K562 (cell line): ENCODE results near the gene ZDHHC24. TPM values are rescaled to one million over a fixed set of nuclear protein-coding genes. Genes with fewer than 3 reads are reported as not detected.
"Not testable (repeated sequence)": the region's sequence is repeated elsewhere in the genome, so short reads cannot be mapped to it uniquely, and the experiment has no call there.

Experiments used
- ATAC-seq: fragments of 200-7000 bp; cut with Tn5 transposase; 3 replicates; pipeline ENCODE4 v1.9.1; 2020; ENCODE audit warnings: moderate library complexity
- BruUV-seq: library from RNA; stranded (reverse); fragments of 400-500 nt; replicated peaks from 2 replicates; lab custom pipeline; 2021; lab: Mats Ljungman, UMichigan
- CTCF ChIA-PET: fragments of 300-600 bp; formaldehyde crosslinking; extraction: SDS; loops from one replicate; lab custom pipeline; 2021; ENCODE audit warnings: low intra/inter-chr PET ratio; lab: Yijun Ruan, JAX
- POLR2A ChIA-PET: fragments of 300-600, 350-650 bp; sonication (Branson Sonifier 250); formaldehyde crosslinking; extraction: SDS; loops from one replicate; lab custom pipeline; 2021; ENCODE audit warnings: antibody characterized with exemption, inconsistent platforms; lab: Yijun Ruan, JAX
- DNase-seq, 4 experiments: peaks; one replicate each; pipeline versions ENCODE4 v3.0.0 to v3.0.0-alpha.2; 2011 to 2018; ENCODE audit warnings: low spot score in 3 of 4, mixed read lengths in 3 of 4; ENCODE audit errors: extremely low read depth in 1 of 4
- FAIRE-seq: peaks from 2 replicates; lab custom pipeline; 2011; peaks lifted over from hg19 to GRCh38; lab: Jason Lieb, UNC
- H2AFZ ChIP-seq: 2 replicates; pipeline ENCODE4 v1.6.0; 2011; ENCODE audit warnings: low read depth, low read length, control low read depth, inconsistent platforms
- H3K27ac ChIP-seq: fragments of 200-600 bp; 3 replicates; pipeline ENCODE4 v1.8.0; 2011; ENCODE audit warnings: low read depth, mild to moderate bottlenecking, control low read depth, inconsistent platforms, low read length, moderate library complexity, mixed read lengths; ENCODE audit errors: extremely low read depth
- H3K27me3 ChIP-seq, 2 experiments: fragments of 300-600 bp in 1 of 2; 2 replicates in 1 of 2; 3 replicates in 1 of 2; pipeline versions ENCODE4 v1.6.0 to v1.8.0; 2011; ENCODE audit warnings: inconsistent platforms in 2 of 2, low read length in 2 of 2, mild to moderate bottlenecking in 1 of 2, mixed read lengths in 1 of 2, moderate library complexity in 1 of 2; ENCODE audit not compliant: control insufficient read depth in 2 of 2, insufficient read depth in 2 of 2
- H3K36me3 ChIP-seq: fragments of 300-600 bp; 3 replicates; pipeline ENCODE4 v1.8.0; 2011; ENCODE audit warnings: mild to moderate bottlenecking, low read length, inconsistent platforms; ENCODE audit not compliant: control insufficient read depth, insufficient read depth
- H3K4me1 ChIP-seq, 2 experiments: fragments of 200-600 bp in 1 of 2; replicated peaks in 1 of 2; 2 replicates in 1 of 2; 3 replicates in 1 of 2; pipeline versions ENCODE4 v1.5.1 to v1.8.0; 2011; ENCODE audit warnings: inconsistent platforms in 2 of 2, low read length in 2 of 2, mild to moderate bottlenecking in 1 of 2, mixed read lengths in 1 of 2, moderate library complexity in 1 of 2; ENCODE audit not compliant: control insufficient read depth in 2 of 2, insufficient read depth in 2 of 2
- H3K4me2 ChIP-seq: 2 replicates; pipeline ENCODE4 v1.6.1; 2011; ENCODE audit warnings: low read length, control low read depth, inconsistent platforms, mixed read lengths; ENCODE audit not compliant: insufficient read depth
- H3K4me3 ChIP-seq: fragments of 200-600 bp; sonication (generic), shearing (Covaris generic); 2 replicates; pipeline ENCODE4 v1.5.1; 2016; ENCODE audit warnings: control low read depth, inconsistent platforms
- H3K79me2 ChIP-seq: fragments of 200-600 bp; 3 replicates; pipeline ENCODE4 v1.8.0; 2011; ENCODE audit warnings: low read length, inconsistent platforms; ENCODE audit not compliant: control insufficient read depth, insufficient read depth
- H3K9ac ChIP-seq, 2 experiments: 2 replicates each; pipeline versions ENCODE4 v1.6.0 to v1.6.1; 2011; ENCODE audit warnings: low read depth in 2 of 2, low read length in 2 of 2, control low read depth in 1 of 2, inconsistent platforms in 1 of 2, mild to moderate bottlenecking in 1 of 2, mixed read lengths in 1 of 2; ENCODE audit not compliant: insufficient read depth in 1 of 2
- H3K9me1 ChIP-seq: one replicate; pipeline ENCODE4 v1.6.0; 2011; ENCODE audit warnings: inconsistent platforms, mild to moderate bottlenecking, low read length, moderate library complexity; ENCODE audit not compliant: control insufficient read depth, insufficient read depth
- H3K9me3 ChIP-seq: replicated peaks from 2 replicates; pipeline ENCODE4 v1.5.1; 2011; ENCODE audit warnings: low read depth, low read length, inconsistent platforms; ENCODE audit not compliant: control insufficient read depth, insufficient read depth
- H4K20me1 ChIP-seq: replicated peaks from 2 replicates; pipeline ENCODE4 v1.6.1; 2011; ENCODE audit warnings: low read length, inconsistent platforms, mixed read lengths; ENCODE audit not compliant: control insufficient read depth, insufficient read depth
- ESRRA ChIP-seq: fragments of 450-650 bp; IDR thresholded peaks from 2 replicates; pipeline ENCODE4 v1.6.1; 2014; ENCODE audit warnings: low read depth, mild to moderate bottlenecking, moderate library complexity, borderline replicate concordance
- KDM4B ChIP-seq, 2 experiments: fragments of 450-650 bp in 1 of 2; sonication (generic) in 1 of 2; IDR thresholded peaks; 2 replicates each; pipeline ENCODE4 v1.6.1; 2016 to 2017; ENCODE audit warnings: borderline replicate concordance in 2 of 2, antibody characterized with exemption in 1 of 2, low read depth in 1 of 2, mild to moderate bottlenecking in 1 of 2
- MTA2 ChIP-seq: fragments of 450-650 bp; IDR thresholded peaks from 2 replicates; pipeline ENCODE4 v1.6.1; 2016; ENCODE audit warnings: low read depth
- PHF20 ChIP-seq: fragments of 450-650 bp; IDR thresholded peaks from 2 replicates; pipeline ENCODE4 v1.6.1; 2018; ENCODE audit not compliant: partially characterized antibody
- ZNF143 ChIP-seq: sonication (generic); formaldehyde crosslinking; IDR thresholded peaks from 2 replicates; pipeline ENCODE4 v1.9.0; 2022; ENCODE audit warnings: mild to moderate bottlenecking, missing genetic modification reagents
- WGBS: fragments of 100-300 bp; shearing (Covaris generic); methylation state at CpG from one replicate; pipeline ENCODE4 v1.1.6; 2016; ENCODE audit warnings: low coverage, mixed read lengths; ENCODE audit not compliant: insufficient coverage; ENCODE audit errors: missing lambda C conversion rate; 5-methylcytosine and 5-hydroxymethylcytosine counted together
- in situ Hi-C: fragments of 300-500 bp; cut with MboI; formaldehyde crosslinking; loops from 4 replicates; pipeline ENCODE4 v1.15.0; 2018; ENCODE audit warnings: inconsistent platforms, mixed read lengths
- intact Hi-C: fragments of 100-400 bp; cut with micrococcal nuclease; formaldehyde crosslinking; loops from 2 replicates; pipeline ENCODE4 v1.14.2; 2022
- polyA plus RNA-seq, 8 experiments: library from polyadenylated mRNA; depleted of rRNA in 4 of 8; stranded (reverse) in 5 of 8; unstranded in 3 of 8; fragments of >200 nt; fragmentation: Nextera tagmentation in 2 of 8; fragmentation: Illumina TruSeq in 1 of 8; extraction: Ambion mirVana in 2 of 8; extraction: Trizol in 1 of 8; gene quantifications; 2 replicates each; pipeline versions ENCODE4 v1.2.1 to v1.2.3, GENCODE V29; 2011 to 2014; ENCODE audit warnings: inconsistent platforms in 1 of 8, missing spikeins in 1 of 8
- total RNA-seq, 7 experiments: library from RNA; depleted of rRNA in 6 of 7; stranded (reverse); fragments of >200 nt in 6 of 7; fragmentation: Illumina TruSeq in 2 of 7; extraction: Trizol in 2 of 7; gene quantifications; 2 replicates each; pipeline versions ENCODE4 v1.2.1 to v1.2.3, GENCODE V29; 2011 to 2021; ENCODE audit warnings: low replicate concordance in 1 of 7
- TF ChIP-seq, protein P1 (sequence below), 2 experiments: fragments of 450-650 bp; IDR thresholded peaks; 2 replicates each; pipeline ENCODE4 v1.6.1; 2016; ENCODE audit warnings: mild to moderate bottlenecking in 2 of 2, borderline replicate concordance in 1 of 2, low read depth in 1 of 2, moderate library complexity in 1 of 2

Gene ZDHHC24
- total and polyA plus RNA-seq, 9 of the 15 experiments (the other 6 are each of a cell fraction or from before 2014, with no cell fraction given), result 0.45 to 11.2 (median 2.7) TPM

DNA sequence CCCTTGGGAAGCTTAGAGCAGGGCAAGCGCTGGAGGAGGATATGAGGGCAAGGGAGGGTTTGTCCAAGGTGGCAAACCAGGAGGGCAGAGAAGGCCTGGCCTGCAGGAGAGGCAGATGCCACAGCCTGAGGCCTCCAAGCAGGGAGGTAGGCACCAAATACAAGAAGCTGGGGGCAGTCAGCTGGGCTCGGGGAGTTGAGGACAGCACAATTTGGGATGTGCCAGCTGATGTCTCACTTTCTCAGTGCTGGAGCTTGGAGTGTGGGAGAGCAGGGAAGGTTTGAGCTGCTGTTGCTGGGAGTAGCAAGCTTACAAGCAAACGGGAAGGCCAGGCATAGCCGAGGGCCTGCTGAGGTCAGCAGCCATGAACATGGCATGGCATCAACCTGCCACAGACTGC lies 4.0 kb downstream of the ZDHHC24 start (continued):
- TF ChIP-seq, protein P1, sequence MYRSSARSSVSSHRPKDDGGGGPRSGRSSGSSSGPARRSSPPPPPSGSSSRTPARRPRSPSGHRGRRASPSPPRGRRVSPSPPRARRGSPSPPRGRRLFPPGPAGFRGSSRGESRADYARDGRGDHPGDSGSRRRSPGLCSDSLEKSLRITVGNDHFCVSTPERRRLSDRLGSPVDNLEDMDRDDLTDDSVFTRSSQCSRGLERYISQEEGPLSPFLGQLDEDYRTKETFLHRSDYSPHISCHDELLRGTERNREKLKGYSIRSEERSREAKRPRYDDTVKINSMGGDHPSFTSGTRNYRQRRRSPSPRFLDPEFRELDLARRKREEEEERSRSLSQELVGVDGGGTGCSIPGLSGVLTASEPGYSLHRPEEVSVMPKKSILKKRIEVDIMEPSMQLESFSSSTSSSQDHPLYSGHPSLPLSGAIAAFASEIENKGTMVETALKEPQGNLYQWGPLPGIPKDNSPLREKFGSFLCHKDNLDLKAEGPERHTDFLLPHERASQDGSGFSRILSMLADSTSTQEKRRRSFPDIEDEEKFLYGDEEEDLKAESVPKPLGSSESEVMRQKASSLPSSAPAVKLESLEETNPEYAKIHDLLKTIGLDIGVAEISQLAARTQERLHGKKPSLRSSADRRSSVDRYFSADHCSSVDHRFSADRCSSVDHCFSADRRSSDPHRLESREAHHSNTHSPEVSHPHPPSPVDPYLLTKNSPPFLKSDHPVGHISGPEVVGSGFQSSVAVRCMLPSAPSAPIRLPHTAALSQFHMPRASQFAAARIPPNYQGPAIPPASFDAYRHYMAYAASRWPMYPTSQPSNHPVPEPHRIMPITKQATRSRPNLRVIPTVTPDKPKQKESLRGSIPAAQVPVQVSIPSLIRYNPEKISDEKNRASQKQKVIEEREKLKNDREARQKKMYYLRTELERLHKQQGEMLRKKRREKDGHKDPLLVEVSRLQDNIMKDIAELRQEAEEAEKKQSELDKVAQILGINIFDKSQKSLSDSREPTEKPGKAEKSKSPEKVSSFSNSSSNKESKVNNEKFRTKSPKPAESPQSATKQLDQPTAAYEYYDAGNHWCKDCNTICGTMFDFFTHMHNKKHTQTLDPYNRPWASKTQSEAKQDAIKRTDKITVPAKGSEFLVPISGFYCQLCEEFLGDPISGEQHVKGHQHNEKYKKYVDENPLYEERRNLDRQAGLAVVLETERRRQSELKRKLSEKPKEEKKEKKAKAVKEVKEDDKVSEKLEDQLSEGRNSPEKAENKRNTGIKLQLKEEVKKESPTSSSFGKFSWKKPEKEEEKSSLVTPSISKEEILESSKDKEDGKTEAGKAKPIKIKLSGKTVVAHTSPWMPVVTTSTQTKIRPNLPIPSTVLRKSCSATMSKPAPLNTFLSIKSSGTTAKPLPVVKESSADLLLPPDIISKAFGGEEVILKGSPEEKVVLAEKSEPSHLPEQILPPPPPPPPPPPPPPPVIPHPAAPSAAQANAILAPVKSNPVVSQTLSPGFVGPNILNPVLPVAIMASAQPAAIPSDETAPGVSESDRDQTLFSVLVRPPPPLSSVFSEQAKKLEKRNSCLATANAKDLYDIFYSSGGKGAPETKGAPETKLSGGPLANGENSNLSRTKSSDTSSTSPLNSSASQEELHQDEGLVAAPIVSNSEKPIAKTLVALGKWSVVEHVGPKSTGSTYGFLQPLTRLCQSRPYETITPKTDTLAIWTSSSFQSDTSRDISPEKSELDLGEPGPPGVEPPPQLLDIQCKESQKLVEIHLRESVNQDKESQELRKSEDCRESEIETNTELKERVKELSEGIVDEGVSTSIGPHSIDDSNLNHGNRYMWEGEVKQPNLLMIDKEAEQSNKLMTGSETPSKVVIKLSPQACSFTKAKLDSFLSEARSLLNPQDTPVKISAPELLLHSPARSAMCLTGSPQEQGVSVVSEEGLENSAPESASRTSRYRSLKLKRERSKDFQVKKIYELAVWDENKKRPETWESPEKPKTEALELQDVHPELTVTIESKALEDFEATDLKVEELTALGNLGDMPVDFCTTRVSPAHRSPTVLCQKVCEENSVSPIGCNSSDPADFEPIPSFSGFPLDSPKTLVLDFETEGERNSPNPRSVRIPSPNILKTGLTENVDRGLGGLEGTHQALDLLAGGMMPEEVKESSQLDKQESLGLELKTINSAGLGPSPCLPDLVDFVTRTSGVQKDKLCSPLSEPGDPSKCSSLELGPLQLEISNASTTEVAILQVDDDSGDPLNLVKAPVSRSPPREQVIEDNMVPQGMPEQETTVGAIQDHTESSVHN (IDR thresholded peaks at IDR 0.05; ENCODE audit: borderline replicate concordance in 1 of 2, low read depth in 1 of 2), result no peak
- TF ChIP-seq PHF20 (no peak), ESRRA (no peak), ZNF143 (CRISPR knock-in tag) (no peak), MTA2 (no peak), KDM4B (IDR thresholded peaks at IDR 0.05; ENCODE audit: borderline replicate concordance in 2 of 2, low read depth in 1 of 2) (no peak)

DNA sequence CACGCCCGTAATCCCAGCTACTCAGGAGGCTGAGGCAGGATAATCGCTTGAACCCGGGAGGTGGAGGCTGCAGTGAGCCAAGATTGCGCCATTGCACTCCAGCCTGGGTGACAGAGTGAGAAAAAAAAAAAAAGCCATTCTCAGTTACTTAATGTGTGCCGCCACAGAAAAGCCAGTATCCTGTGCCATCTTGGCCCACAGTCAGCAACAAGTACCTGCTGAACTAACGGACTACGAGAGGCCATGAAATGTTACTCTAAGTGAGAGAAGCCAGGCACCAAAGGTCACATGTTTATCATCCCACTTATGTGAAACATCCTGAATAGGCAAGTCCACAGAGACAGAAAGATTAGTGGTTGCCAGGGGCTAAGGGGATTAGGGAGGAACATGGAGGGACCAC lies 5.2 kb downstream of the ZDHHC24 start:
- ATAC-seq, POLR2A ChIA-PET, H3K36me3 ChIP-seq, H3K27ac ChIP-seq, H3K9ac ChIP-seq, H3K9me1 ChIP-seq, H3K4me3 ChIP-seq, H4K20me1 ChIP-seq, intact Hi-C loops, CTCF ChIA-PET, H3K27me3 ChIP-seq, H3K9me3 ChIP-seq, BruUV-seq, H3K79me2 ChIP-seq, H2AFZ ChIP-seq, in situ Hi-C loops, H3K4me2 ChIP-seq, DNase-seq, FAIRE-seq: not testable (repeated sequence)
- peaks cover 0 to 20% of the 10 kb centered on the region in 2 experiments; a peak in 3 of 5 replicates for H3K4me1 ChIP-seq
- 88% methylated on average over 6 of the region's 8 CpGs for whole genome bisulfite sequencing
